ENCODE results near the gene LBHD1.

LBHD1 gene

DNA sequence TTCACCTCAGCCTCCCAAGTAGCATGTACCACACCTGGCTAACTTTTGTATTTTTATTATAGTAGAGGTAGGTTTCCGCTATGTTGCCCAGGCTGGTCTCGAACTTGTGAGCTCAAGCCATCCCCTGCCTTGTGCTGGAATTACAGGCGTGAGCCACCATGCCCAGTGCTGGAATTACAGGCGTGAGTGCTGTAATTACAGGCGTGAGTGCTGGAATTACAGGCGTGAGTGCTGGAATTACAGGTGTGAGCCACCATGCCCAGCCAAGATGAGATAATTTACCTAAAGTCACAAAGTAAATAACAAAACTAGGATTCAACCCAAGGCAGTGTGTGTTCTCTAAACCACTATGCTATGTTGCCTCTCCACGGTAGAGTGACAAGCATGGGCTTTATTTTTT is 10.5 kb upstream of the LBHD1 start:
- Histone ChIP-seq H3K27me3 (ENCODE audit: insufficient read depth, low read length, poor library complexity, severe bottlenecking) (no peaks in the 10 kb centered on the region), H3K79me2 (ENCODE audit: insufficient read depth, low read length) (peaks cover 13% of the 10 kb centered on the region), H3K9me3 (ENCODE audit: insufficient read depth, low read depth, low read length) (no peaks in the 10 kb centered on the region), H3K9me2 (replicated peaks; ENCODE audit: low read depth, low read length) (no peaks in the 10 kb centered on the region), H3K4me3 (ENCODE audit: low read length, poor library complexity, severe bottlenecking) (no peak overlapping the region), H3K4me1 (ENCODE audit: insufficient read depth, low read length, poor library complexity, severe bottlenecking) (peaks cover 8% of the 10 kb centered on the region), H3F3A (ENCODE audit: low read depth) (no peaks in the 10 kb centered on the region), H4K20me1 (ENCODE audit: insufficient read depth, low read length, poor library complexity, severe bottlenecking) (peaks cover 8% of the 10 kb centered on the region), H3K4me2 (ENCODE audit: low read depth, low read length, poor library complexity, severe bottlenecking) (no peak overlapping the region), H2AFZ (ENCODE audit: low read length) (no peak overlapping the region), H3K36me3 (ENCODE audit: insufficient read depth, low read length) (no peaks in the 10 kb centered on the region), H3K9ac (ENCODE audit: low read depth, low read length, poor library complexity, severe bottlenecking) (no peak overlapping the region)
- TF ChIP-seq CTCF (conservative IDR thresholded peaks at IDR 0.05; ENCODE audit: low read length) (no peak), EZH2phosphoT487 (IDR thresholded peaks at IDR 0.05; ENCODE audit: borderline replicate concordance) (no peak)

DNA sequence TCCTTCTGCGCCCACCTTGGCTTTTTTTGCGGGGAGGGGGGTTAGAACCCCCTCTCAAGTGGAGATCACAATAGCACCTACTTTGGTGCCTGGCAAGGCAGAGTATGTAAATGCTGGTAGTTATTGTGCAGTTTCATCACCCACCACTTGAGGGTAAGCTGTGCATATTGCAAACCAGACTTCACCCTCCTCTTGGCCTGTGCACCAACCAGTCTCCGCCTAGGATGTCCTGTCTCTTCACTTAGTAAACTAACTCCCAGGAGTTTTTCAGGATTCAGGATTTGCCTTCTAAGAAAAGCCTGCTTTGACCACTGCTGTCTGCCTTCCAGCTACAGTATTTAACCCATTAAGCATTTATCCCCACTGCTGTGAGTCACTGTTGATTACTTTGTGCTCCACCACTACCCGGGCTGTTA is 8.8 kb upstream of the LBHD1 start:
- Histone ChIP-seq H3K9me2 (replicated peaks; ENCODE audit: low read depth, low read length) (no peaks in the 10 kb centered on the region), H3K9me3 (ENCODE audit: insufficient read depth, low read depth, low read length) (no peaks in the 10 kb centered on the region), H3K4me3 (ENCODE audit: low read length, poor library complexity, severe bottlenecking) (no peak overlapping the region), H3K27me3 (ENCODE audit: insufficient read depth, low read length, poor library complexity, severe bottlenecking) (no peaks in the 10 kb centered on the region), H3F3A (ENCODE audit: low read depth) (no peaks in the 10 kb centered on the region), H3K79me2 (ENCODE audit: insufficient read depth, low read length) (peaks cover 27% of the 10 kb centered on the region), H3K36me3 (ENCODE audit: insufficient read depth, low read length) (no peaks in the 10 kb centered on the region), H2AFZ (ENCODE audit: low read length) (peak overlapping the region; percentile 91), H3K9ac (ENCODE audit: low read depth, low read length, poor library complexity, severe bottlenecking) (no peak overlapping the region), H3K4me1 (ENCODE audit: insufficient read depth, low read length, poor library complexity, severe bottlenecking) (peaks cover 17% of the 10 kb centered on the region), H3K4me2 (ENCODE audit: low read depth, low read length, poor library complexity, severe bottlenecking) (no peak overlapping the region), H4K20me1 (ENCODE audit: insufficient read depth, low read length, poor library complexity, severe bottlenecking) (peaks cover 21% of the 10 kb centered on the region)
- TF ChIP-seq EZH2phosphoT487 (IDR thresholded peaks at IDR 0.05; ENCODE audit: borderline replicate concordance) (no peak), CTCF (conservative IDR thresholded peaks at IDR 0.05; ENCODE audit: low read length) (peak; percentile 63)

DNA sequence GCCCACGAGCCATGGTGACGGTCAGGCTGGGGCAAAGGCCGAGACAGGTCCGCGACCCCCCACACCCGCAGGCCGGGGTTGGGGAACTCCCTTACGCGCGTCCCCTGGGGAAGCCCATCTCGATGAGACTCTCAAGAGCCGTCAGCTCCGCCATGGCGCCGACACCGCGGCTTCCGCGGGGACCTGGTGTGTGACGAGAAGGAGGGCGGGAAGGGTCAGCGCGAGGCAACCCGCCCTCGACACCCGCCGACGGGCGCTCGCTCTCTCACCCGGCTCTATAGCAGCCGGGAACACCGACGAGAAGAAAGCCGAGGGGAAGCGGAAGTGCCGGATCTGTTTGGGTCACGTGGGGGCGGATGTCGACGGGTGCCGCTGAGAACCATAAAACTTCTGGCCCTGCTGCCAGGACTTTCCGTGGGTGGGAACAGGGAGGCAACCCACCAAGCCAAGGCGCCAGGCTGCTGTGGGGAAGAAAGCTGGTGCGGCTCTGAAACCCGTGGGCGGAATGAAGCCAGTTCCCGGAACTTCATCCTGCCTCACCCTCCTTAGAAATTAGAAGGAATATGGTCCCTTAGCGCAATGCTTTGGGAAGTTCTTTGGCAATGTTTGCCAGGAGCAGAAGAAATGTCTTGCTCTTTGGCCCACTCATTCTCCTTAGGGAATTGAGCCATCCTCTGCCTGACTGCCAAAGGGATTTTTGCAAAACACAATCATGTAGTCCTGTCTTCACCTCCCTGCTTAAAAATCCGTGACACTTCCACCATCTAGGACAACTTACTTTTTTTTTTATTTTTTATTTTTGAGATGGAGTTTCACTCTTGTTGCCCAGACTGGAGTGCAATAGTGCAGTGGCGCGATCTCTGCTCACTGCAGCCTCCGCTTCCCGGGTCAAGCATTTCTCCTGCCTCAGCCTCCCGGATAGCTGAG is 7.0 kb upstream of the LBHD1 start, which contains the start of gene UBXN1:
UBXN1 (minus strand) TSS at position 304 of the 927 bp plus-strand sequence; CDS start at position 154, 150 bp downstream.
- Histone ChIP-seq H4K20me1 (ENCODE audit: insufficient read depth, low read length, poor library complexity, severe bottlenecking) (peaks cover 21% of the 10 kb centered on the region), H3K36me3 (ENCODE audit: insufficient read depth, low read length) (no peaks in the 10 kb centered on the region; the same call in 1 of the 2 replicates), H3K9me2 (replicated peaks; ENCODE audit: low read depth, low read length) (no peaks in the 10 kb centered on the region), H3K27me3 (ENCODE audit: insufficient read depth, low read length, poor library complexity, severe bottlenecking) (no peaks in the 10 kb centered on the region), H3K79me2 (ENCODE audit: insufficient read depth, low read length) (peaks cover 39% of the 10 kb centered on the region), H3K9ac (ENCODE audit: low read depth, low read length, poor library complexity, severe bottlenecking) (peak within 1 kb of the TSS; percentile 90), H2AFZ (ENCODE audit: low read length) (peak within 1 kb of the TSS; percentile 99), H3F3A (ENCODE audit: low read depth) (no peaks in the 10 kb centered on the region), H3K9me3 (ENCODE audit: insufficient read depth, low read depth, low read length) (no peaks in the 10 kb centered on the region), H3K4me2 (ENCODE audit: low read depth, low read length, poor library complexity, severe bottlenecking) (peak within 1 kb of the TSS; percentile 85), H3K4me1 (ENCODE audit: insufficient read depth, low read length, poor library complexity, severe bottlenecking) (peaks cover 17% of the 10 kb centered on the region), H3K4me3 (ENCODE audit: low read length, poor library complexity, severe bottlenecking) (peak within 1 kb of the TSS; percentile 91)
- TF ChIP-seq EZH2phosphoT487 (IDR thresholded peaks at IDR 0.05; ENCODE audit: borderline replicate concordance) (no peak), CTCF (conservative IDR thresholded peaks at IDR 0.05; ENCODE audit: low read length) (no peak)

Measured in Loucy (cell line).